ENCODE results near the gene MED13L.

MED13L gene

GRCh38 chr12:116210131-116210530 is 67.4 kb downstream of the MED13L start:
- DNase-seq = no peak

- DNase-seq = no peak
Measured at GRCh38 chr12:116209503-116209902, 68.0 kb downstream of the MED13L start.

GRCh38 chr12:116207274-116207673 is 70.2 kb downstream of the MED13L start:
- DNase-seq = no peak

- no peak for DNase-seq
Measured at GRCh38 chr12:116206828-116207227, 70.7 kb downstream of the MED13L start.

GRCh38 chr12:116204785-116205184 is 72.7 kb downstream of the MED13L start:
- no peak for DNase-seq

- DNase-seq = no peak
Measured at GRCh38 chr12:116204169-116204568, 73.3 kb downstream of the MED13L start.

- DNase-seq = no peak
Measured at GRCh38 chr12:116202940-116203339, 74.6 kb downstream of the MED13L start.

- DNase-seq = no peak
Measured at GRCh38 chr12:116202433-116202832, 75.1 kb downstream of the MED13L start.

- DNase-seq = no peak
Measured at GRCh38 chr12:116201908-116202307, 75.6 kb downstream of the MED13L start.

- DNase-seq = no peak
Measured at GRCh38 chr12:116201359-116201758, 76.1 kb downstream of the MED13L start.

GRCh38 chr12:116200812-116201211 is 76.7 kb downstream of the MED13L start:
- DNase-seq = no peak

GRCh38 chr12:116199160-116199706 is 78.3 kb downstream of the MED13L start:
- DNase-seq = peak; percentile 37 to 67

- no peak for DNase-seq
Measured at GRCh38 chr12:116196752-116197718, 80.5 kb downstream of the MED13L start.

GRCh38 chr12:116196226-116196625 is 81.3 kb downstream of the MED13L start:
- DNase-seq = no peak

GRCh38 chr12:116194935-116195431 is 82.5 kb downstream of the MED13L start:
- no peak for DNase-seq

GRCh38 chr12:116189692-116190091 is 87.8 kb downstream of the MED13L start:
- DNase-seq = no peak

GRCh38 chr12:116188581-116188980 is 88.9 kb downstream of the MED13L start:
- peak; percentile 21 to 30 for DNase-seq

- DNase-seq = no peak
Measured at GRCh38 chr12:116187151-116187511, 90.4 kb downstream of the MED13L start.

GRCh38 chr12:116186482-116187150 is 90.9 kb downstream of the MED13L start:
- no peak for DNase-seq

- DNase-seq = peak in 1 of 2 donors; percentile 63
Measured at GRCh38 chr12:116184763-116185162, 92.7 kb downstream of the MED13L start.

- no peak for DNase-seq
Measured at GRCh38 chr12:116183741-116184141, 93.8 kb downstream of the MED13L start.

GRCh38 chr12:116182359-116183063 is 95.0 kb downstream of the MED13L start:
- no peak for DNase-seq

- DNase-seq = no peak
Measured at GRCh38 chr12:116180448-116180847, 97.0 kb downstream of the MED13L start.
